CD4-positive, alpha-beta T cell (primary cell): ENCODE data around the gene UBE3B. TPM values are rescaled to one million over a fixed set of nuclear protein-coding genes. Genes with fewer than 3 reads are reported as not detected.

ENCODE experiments used
- ATAC-seq: fragments of 200-7000 bp; cut with Tn5 transposase; one replicate; pipeline ENCODE4 v1.10.0; 2022; ENCODE audit warnings: mild to moderate bottlenecking; ENCODE audit not compliant: poor library complexity
- CTCF ChIA-PET: fragments of 350-600 bp; sonication (Branson Sonifier 250); formaldehyde crosslinking; loops from one replicate; lab custom pipeline; 2021; ENCODE audit warnings: antibody characterized with exemption, inconsistent platforms; lab: Charles Lee
- POLR2A ChIA-PET: fragments of 350-600 bp; sonication (Branson Sonifier 250); formaldehyde crosslinking; loops from one replicate; lab custom pipeline; 2021; ENCODE audit warnings: antibody characterized with exemption, inconsistent platforms; lab: Charles Lee
- DNase-seq, 14 experiments: peaks; one replicate each; pipeline ENCODE4 v3.0.0-alpha.2; 2013 to 2020; ENCODE audit warnings: mixed read lengths in 2 of 14
- H3K27ac ChIP-seq, 2 donors: one replicate each; pipeline versions ENCODE4 v1.5.1 to v1.7.0; 2013; ENCODE audit warnings: low read length in 2 of 2, low read depth in 1 of 2, mild to moderate bottlenecking in 1 of 2
- H3K27me3 ChIP-seq, 2 experiments: 1 replicate in 1 of 2; 2 replicates in 1 of 2; pipeline versions ENCODE4 v1.6.1 to v1.7.0; 2013; ENCODE audit warnings: low read length in 2 of 2, control low read depth in 1 of 2, mild to moderate bottlenecking in 1 of 2, moderate library complexity in 1 of 2; ENCODE audit not compliant: insufficient read depth in 2 of 2, control insufficient read depth in 1 of 2
- H3K36me3 ChIP-seq: one replicate; pipeline ENCODE4 v1.6.1; 2013; ENCODE audit warnings: low read length, control low read depth; ENCODE audit not compliant: insufficient read depth
- H3K4me1 ChIP-seq: one replicate; pipeline ENCODE4 v1.6.1; 2013; ENCODE audit warnings: low read length, control low read depth; ENCODE audit not compliant: insufficient read depth
- H3K4me3 ChIP-seq: one replicate; pipeline ENCODE4 v1.5.1; 2013; ENCODE audit warnings: mild to moderate bottlenecking, low read length, moderate library complexity
- H3K9me3 ChIP-seq, 2 experiments: 1 replicate in 1 of 2; 2 replicates in 1 of 2; pipeline versions ENCODE4 v1.6.1 to v1.7.0; 2013; ENCODE audit warnings: low read length in 2 of 2, mild to moderate bottlenecking in 2 of 2, control low read depth in 1 of 2, moderate library complexity in 1 of 2; ENCODE audit not compliant: control insufficient read depth in 1 of 2, insufficient read depth in 1 of 2
- H3K27ac Mint-ChIP-seq: one replicate; pipeline ENCODE4 v1.8.0; 2020; ENCODE audit warnings: mixed read lengths
- H3K27me3 Mint-ChIP-seq: one replicate; pipeline ENCODE4 v1.8.0; 2021; ENCODE audit warnings: mixed read lengths
- H3K36me3 Mint-ChIP-seq: one replicate; pipeline ENCODE4 v1.8.0; 2021; ENCODE audit warnings: low read depth, mixed read lengths
- H3K4me1 Mint-ChIP-seq: one replicate; pipeline ENCODE4 v1.8.0; 2021; ENCODE audit warnings: low read depth, mixed read lengths
- H3K4me3 Mint-ChIP-seq: one replicate; pipeline ENCODE4 v1.8.0; 2020; ENCODE audit warnings: mild to moderate bottlenecking, mixed read lengths
- H3K9me3 Mint-ChIP-seq: one replicate; pipeline ENCODE4 v1.8.0; 2020; ENCODE audit warnings: mixed read lengths
- CTCF ChIP-seq: fragments of 200-600 bp; IDR thresholded peaks from one replicate; pipeline ENCODE4 v1.8.0; 2022; ENCODE audit warnings: antibody characterized with exemption, mild to moderate bottlenecking
- intact Hi-C, 2 experiments: fragments of 100-400 bp; cut with DNase I in 1 of 2; cut with micrococcal nuclease in 1 of 2; formaldehyde crosslinking; loops; one replicate each; pipeline versions ENCODE4 v1.15.1 to v1.9.0; 2023 to 2025; cut with DNase I, micrococcal nuclease
- total RNA-seq, 174 experiments: library from RNA in 2 of 174; stranded (reverse) in 2 of 174; gene quantifications; one replicate each; pipeline ENCODE4 v1.2.3 and lab custom pipeline; 2021 to 2026

UBE3B gene
- total RNA-seq, 2 experiments from 2014 or later: 17.2 to 19.9 TPM

- Mint-ChIP-seq H3K36me3 (no peaks in the 10 kb centered on the region), H3K27me3 (peaks cover 14% of the 10 kb centered on the region), H3K9me3 (no peaks in the 10 kb centered on the region), H3K4me3 (no peak overlapping the region), H3K27ac (no peak overlapping the region), H3K4me1 (peaks cover 8% of the 10 kb centered on the region)
- ATAC-seq (no peak), DNase-seq (no peak)
- TF ChIP-seq CTCF: no peak
- intact Hi-C loops: no loop called here
- Histone ChIP-seq H3K9me3 (no peaks in the 10 kb centered on the region), H3K27me3 (no peaks in the 10 kb centered on the region), H3K36me3 (no peaks in the 10 kb centered on the region), H3K4me1 (peaks cover 15% of the 10 kb centered on the region), H3K27ac (no peak overlapping the region), H3K4me3 (no peak overlapping the region)
- ChIA-PET POLR2A (no interaction called here), CTCF (no interaction called here)
These were observed 65.4 kb downstream of the UBE3B start for GRCh38 chr12:109542876-109543275.

- no peaks in the 10 kb centered on the region for H3K36me3 Mint-ChIP-seq
- no peak for TF ChIP-seq CTCF
- peaks cover 20% of the 10 kb centered on the region for H3K27me3 Mint-ChIP-seq
- Histone ChIP-seq H3K9me3 (no peaks in the 10 kb centered on the region), H3K27ac (no peak overlapping the region), H3K4me3 (no peak overlapping the region), H3K27me3 (peaks cover 0 to 12% of the 10 kb centered on the region in 2 experiments), H3K36me3 (no peaks in the 10 kb centered on the region), H3K4me1 (peaks cover 15% of the 10 kb centered on the region)
- ATAC-seq (no peak), DNase-seq (peak in 4 of 14 experiments; percentile 1 to 54 (median 8))
- peaks cover 8% of the 10 kb centered on the region for H3K4me1 Mint-ChIP-seq
- no peak overlapping the region for H3K27ac Mint-ChIP-seq
- ChIA-PET CTCF (no interaction called here), POLR2A (no interaction called here)
- H3K9me3 Mint-ChIP-seq: no peaks in the 10 kb centered on the region
- intact Hi-C loops: no loop called here
- no peak overlapping the region for H3K4me3 Mint-ChIP-seq
These were observed 67.6 kb downstream of the UBE3B start for GRCh38 chr12:109544955-109545531.

- Mint-ChIP-seq H3K4me1 (peaks cover 8% of the 10 kb centered on the region), H3K36me3 (no peaks in the 10 kb centered on the region), H3K27ac (no peak overlapping the region), H3K4me3 (no peak overlapping the region), H3K27me3 (peaks cover 20% of the 10 kb centered on the region), H3K9me3 (no peaks in the 10 kb centered on the region)
- H3K36me3 ChIP-seq: no peaks in the 10 kb centered on the region
- no peak overlapping the region for H3K27ac ChIP-seq
- DNase-seq: no peak
- H3K4me1 ChIP-seq: peaks cover 15% of the 10 kb centered on the region
- no peak overlapping the region for H3K4me3 ChIP-seq
- ChIA-PET POLR2A (no interaction called here), CTCF (no interaction called here)
- TF ChIP-seq CTCF: no peak
- H3K27me3 ChIP-seq: peaks cover 0 to 12% of the 10 kb centered on the region in 2 experiments
- no peaks in the 10 kb centered on the region for H3K9me3 ChIP-seq
- no peak for ATAC-seq
- intact Hi-C loops: no loop called here
These were observed 68.4 kb downstream of the UBE3B start for GRCh38 chr12:109545826-109546225.
